ENCODE data around the gene NPAS3. TPM values are rescaled to one million over a fixed set of nuclear protein-coding genes. Genes with fewer than 3 reads are reported as not detected.

NPAS3 gene
- total RNA-seq, 2 experiments from 2014 or later: not detected

- TF ChIP-seq EZH2phosphoT487 (IDR thresholded peaks at IDR 0.05; ENCODE audit: borderline replicate concordance, low read depth, low read length): no peak
- TF ChIP-seq CTCF (conservative IDR thresholded peaks at IDR 0.05; ENCODE audit: low read length): no peak
- Histone ChIP-seq H3K79me2 (ENCODE audit: insufficient read depth, low read depth, low read length) (peaks cover 14% of the 10 kb centered on the region), H3K4me1 (ENCODE audit: insufficient read depth, low read length, poor library complexity, severe bottlenecking) (no peaks in the 10 kb centered on the region), H3K4me3 (ENCODE audit: low read depth, low read length, poor library complexity, severe bottlenecking) (no peak overlapping the region), H3K36me3 (ENCODE audit: insufficient read depth, low read length) (peaks cover 63% of the 10 kb centered on the region), H3K9me3 (ENCODE audit: low read length) (no peaks in the 10 kb centered on the region), H3K9me2 (ENCODE audit: insufficient read depth, low read length) (no peaks in the 10 kb centered on the region), H2AFZ (ENCODE audit: low read length) (no peak overlapping the region), H3K27ac (ENCODE audit: low read depth, low read length, poor library complexity, severe bottlenecking) (no peak overlapping the region), H4K20me1 (ENCODE audit: insufficient read depth, low read length) (no peaks in the 10 kb centered on the region), H3K4me2 (ENCODE audit: low read length) (no peak overlapping the region)
- no TSS peak for BruUV-seq (replicated peaks)
- DNase-seq (ENCODE audit: low spot score): no peak
- ChIA-PET POLR2A (no interaction called here), CTCF (ENCODE audit: unreplicated experiment) (no interaction called here)
- intact Hi-C loops (cut with micrococcal nuclease; ENCODE audit: unreplicated experiment): no loop called here
Measured at GRCh38 chr14:32941668-32942065, 3.0 kb downstream of the NPAS3 start.

GRCh38 chr14:32947081-32947480 is 8.4 kb downstream of the NPAS3 start:
- BruUV-seq (replicated peaks): no TSS peak
- CTCF ChIA-PET (ENCODE audit: unreplicated experiment): no interaction called here
- H3K4me1 ChIP-seq (ENCODE audit: insufficient read depth, low read length, poor library complexity, severe bottlenecking): no peaks in the 10 kb centered on the region
- no peak overlapping the region for H3K4me3 ChIP-seq (ENCODE audit: low read depth, low read length, poor library complexity, severe bottlenecking)
- H4K20me1 ChIP-seq (ENCODE audit: insufficient read depth, low read length): no peaks in the 10 kb centered on the region
- no peak for DNase-seq (ENCODE audit: low spot score)
- intact Hi-C loops (cut with micrococcal nuclease; ENCODE audit: unreplicated experiment): no loop called here
- no peaks in the 10 kb centered on the region for H3K9me2 ChIP-seq (ENCODE audit: insufficient read depth, low read length)
- H3K4me2 ChIP-seq (ENCODE audit: low read length): no peak overlapping the region
- H3K79me2 ChIP-seq (ENCODE audit: insufficient read depth, low read depth, low read length): peaks cover 13% of the 10 kb centered on the region; the same call in 1 of the 2 replicates
- no peak overlapping the region for H3K27ac ChIP-seq (ENCODE audit: low read depth, low read length, poor library complexity, severe bottlenecking)
- no peak overlapping the region for H2AFZ ChIP-seq (ENCODE audit: low read length)
- H3K9me3 ChIP-seq (ENCODE audit: low read length): no peaks in the 10 kb centered on the region
- POLR2A ChIA-PET: interaction anchor here (1.1 kb wide), 1 partner anchor 9 kb away, joined by 3 read pairs; no protein-coding TSS in a partner anchor
- TF ChIP-seq CTCF (conservative IDR thresholded peaks at IDR 0.05; ENCODE audit: low read length): no peak
- no peak for TF ChIP-seq EZH2phosphoT487 (IDR thresholded peaks at IDR 0.05; ENCODE audit: borderline replicate concordance, low read depth, low read length)
- H3K36me3 ChIP-seq (ENCODE audit: insufficient read depth, low read length): peaks cover 47% of the 10 kb centered on the region

- POLR2A ChIA-PET: no interaction called here
- CTCF ChIA-PET (ENCODE audit: unreplicated experiment): no interaction called here
- no peak for DNase-seq (ENCODE audit: low spot score)
- no peak overlapping the region for H3K4me2 ChIP-seq (ENCODE audit: low read length)
- intact Hi-C loops (cut with micrococcal nuclease; ENCODE audit: unreplicated experiment): no loop called here
- peaks cover 47% of the 10 kb centered on the region for H3K36me3 ChIP-seq (ENCODE audit: insufficient read depth, low read length)
- H3K9me3 ChIP-seq (ENCODE audit: low read length): no peaks in the 10 kb centered on the region
- no peak overlapping the region for H2AFZ ChIP-seq (ENCODE audit: low read length)
- H4K20me1 ChIP-seq (ENCODE audit: insufficient read depth, low read length): no peaks in the 10 kb centered on the region
- H3K9me2 ChIP-seq (ENCODE audit: insufficient read depth, low read length): no peaks in the 10 kb centered on the region
- H3K4me1 ChIP-seq (ENCODE audit: insufficient read depth, low read length, poor library complexity, severe bottlenecking): no peaks in the 10 kb centered on the region
- no peak for TF ChIP-seq CTCF (conservative IDR thresholded peaks at IDR 0.05; ENCODE audit: low read length)
- TF ChIP-seq EZH2phosphoT487 (IDR thresholded peaks at IDR 0.05; ENCODE audit: borderline replicate concordance, low read depth, low read length): no peak
- peaks cover 13% of the 10 kb centered on the region; the same call in 1 of the 2 replicates for H3K79me2 ChIP-seq (ENCODE audit: insufficient read depth, low read depth, low read length)
- no peak overlapping the region for H3K4me3 ChIP-seq (ENCODE audit: low read depth, low read length, poor library complexity, severe bottlenecking)
- BruUV-seq (replicated peaks): no TSS peak
- H3K27ac ChIP-seq (ENCODE audit: low read depth, low read length, poor library complexity, severe bottlenecking): no peak overlapping the region
Measured at GRCh38 chr14:32947792-32948191, 9.1 kb downstream of the NPAS3 start.
